ENCODE measurements around the gene AIFM2.

DNA sequence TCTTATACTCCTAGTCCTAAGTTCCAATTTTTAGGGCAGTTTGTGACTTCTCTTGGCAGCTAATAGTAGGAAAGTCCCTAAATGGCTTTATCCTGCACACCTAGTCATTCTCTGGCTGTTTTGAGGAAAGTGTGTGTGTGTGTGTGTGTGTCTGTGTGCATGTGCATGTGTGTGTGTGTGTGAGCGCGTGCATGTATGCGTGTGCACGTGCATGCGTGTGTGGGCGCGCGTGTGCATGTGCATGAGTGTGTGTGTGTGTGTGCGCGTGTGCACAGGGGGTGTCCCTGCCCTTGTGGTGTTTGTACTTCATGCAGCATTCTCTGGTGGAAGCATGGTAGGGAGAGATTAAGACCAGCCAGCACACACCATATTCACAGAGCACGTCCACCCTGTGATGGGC lies 61.8 kb downstream of the AIFM2 start:
- TF ChIP-seq FOS (IDR thresholded peaks at IDR 0.05; ENCODE audit: borderline replicate concordance, extremely low read depth, insufficient read length) (no peak), CTCF (IDR thresholded peaks at IDR 0.05 in 2 of 3, conservative IDR thresholded peaks at IDR 0.05 in 1 of 3; ENCODE audit: control insufficient read depth in 2 of 3, extremely low read depth in 1 of 3, insufficient read depth in 1 of 3, low read depth in 3 of 3, low read length in 3 of 3) (no peak), POLR2A (IDR thresholded peaks at IDR 0.05; ENCODE audit: low read depth, low read length) (no peak)

All from GM12878 (cell line).